ENCODE data around the gene TMEM72. TPM values are rescaled to one million over a fixed set of nuclear protein-coding genes. Genes with fewer than 3 reads are reported as not detected.
A peak's percentile ranks its signal among the peaks of the same experiment; 100 is the strongest.

Gene TMEM72
- total and polyA plus RNA-seq, 2 experiments from 2014 or later: not detected

- Histone ChIP-seq H3K27me3 (ENCODE audit: insufficient read depth) (peaks cover 9% of the 10 kb centered on the region), H2AFZ (no peak overlapping the region), H3K27ac (ENCODE audit: low read depth) (peak overlapping the region; percentile 92; the same call in 1 of the 2 replicates), H3K9me2 (ENCODE audit: insufficient read depth) (peaks cover 9% of the 10 kb centered on the region; the same call in 1 of the 2 replicates), H3K79me2 (replicated peaks; ENCODE audit: insufficient read depth) (no peaks in the 10 kb centered on the region; the same call in 1 of the 2 replicates), H3K4me2 (peak overlapping the region; percentile 71), H4K20me1 (replicated peaks; ENCODE audit: insufficient read depth) (no peaks in the 10 kb centered on the region), H3K4me1 (ENCODE audit: insufficient read depth) (peaks cover 63% of the 10 kb centered on the region), H3F3A (replicated peaks; ENCODE audit: low read depth) (peaks cover 6% of the 10 kb centered on the region; the same call in 1 of the 2 replicates), H3K36me3 (ENCODE audit: insufficient read depth) (no peaks in the 10 kb centered on the region), H3K4me3 (no peak overlapping the region)
- no peaks in the 10 kb centered on the region; the same call in 1 of the 3 replicates for H3K9me3 Mint-ChIP-seq
- no peak overlapping the region; the same call in 2 of the 3 replicates for H3K4me3 Mint-ChIP-seq
- peaks cover 82% of the 10 kb centered on the region for H3K4me1 Mint-ChIP-seq
- DNase-seq (ENCODE audit: low spot score) (peak; percentile 78), ATAC-seq (peak; percentile 24)
- peaks cover 4% of the 10 kb centered on the region; the same call in 1 of the 3 replicates for H3K36me3 Mint-ChIP-seq (ENCODE audit: low read depth)
- peaks cover 33% of the 10 kb centered on the region for H3K27me3 Mint-ChIP-seq (ENCODE audit: insufficient read depth, low read depth, poor library complexity)
- TF ChIP-seq NANOG (IDR thresholded peaks at IDR 0.05; ENCODE audit: borderline replicate concordance): no peak
- TF ChIP-seq EZH2 (IDR thresholded peaks at IDR 0.05; ENCODE audit: low read depth, unreplicated experiment): no peak
- TF ChIP-seq CTCF (conservative IDR thresholded peaks at IDR 0.05; ENCODE audit: low read depth in 2 of 2): peak; percentile 17 to 38; a peak in 3 of 4 replicates
- TF ChIP-seq POLR2AphosphoS5 (IDR thresholded peaks at IDR 0.05; ENCODE audit: low read depth): no peak
- no peak overlapping the region; the same call in 1 of the 2 replicates for H3K27ac Mint-ChIP-seq
Observed at GRCh38 chr10:44962870-44963738, 52.0 kb downstream of the TMEM72 start.

GRCh38 chr10:44963772-44964633 lies 52.9 kb downstream of the TMEM72 start:
- Histone ChIP-seq H3K4me1 (ENCODE audit: insufficient read depth) (peaks cover 54% of the 10 kb centered on the region), H3K4me3 (peak overlapping the region; percentile 32), H3K4me2 (peak overlapping the region; percentile 71), H3K9me2 (ENCODE audit: insufficient read depth) (peaks cover 9% of the 10 kb centered on the region; the same call in 1 of the 2 replicates), H3F3A (replicated peaks; ENCODE audit: low read depth) (peaks cover 6% of the 10 kb centered on the region; the same call in 1 of the 2 replicates), H4K20me1 (replicated peaks; ENCODE audit: insufficient read depth) (no peaks in the 10 kb centered on the region), H2AFZ (no peak overlapping the region), H3K79me2 (replicated peaks; ENCODE audit: insufficient read depth) (no peaks in the 10 kb centered on the region; the same call in 1 of the 2 replicates), H3K27ac (ENCODE audit: low read depth) (peak overlapping the region; percentile 92), H3K36me3 (ENCODE audit: insufficient read depth) (no peaks in the 10 kb centered on the region), H3K27me3 (ENCODE audit: insufficient read depth) (peaks cover 9% of the 10 kb centered on the region)
- peak; percentile 2; the same call in 1 of the 3 replicates for ATAC-seq
- Mint-ChIP-seq H3K4me3 (peak overlapping the region; percentile 41; the same call in 1 of the 3 replicates), H3K27ac (peak overlapping the region; percentile 70; the same call in 1 of the 2 replicates), H3K36me3 (ENCODE audit: low read depth) (peaks cover 4% of the 10 kb centered on the region; the same call in 1 of the 3 replicates), H3K4me1 (peaks cover 76% of the 10 kb centered on the region), H3K9me3 (no peaks in the 10 kb centered on the region; the same call in 1 of the 3 replicates), H3K27me3 (ENCODE audit: insufficient read depth, low read depth, poor library complexity) (peaks cover 35% of the 10 kb centered on the region)
- DNase-seq (ENCODE audit: low spot score): peak; percentile 57
- TF ChIP-seq STAT1 (IDR thresholded peaks at IDR 0.05; ENCODE audit: unreplicated experiment): no peak
- no peak for TF ChIP-seq JUNB (IDR thresholded peaks at IDR 0.05; ENCODE audit: unreplicated experiment)
- TF ChIP-seq ETS1 (IDR thresholded peaks at IDR 0.05): no peak
- no peak for TF ChIP-seq REST (IDR thresholded peaks at IDR 0.05; ENCODE audit: unreplicated experiment)
- no peak for TF ChIP-seq ZNF331 (CRISPR knock-in tag; IDR thresholded peaks at IDR 0.05; ENCODE audit: low read depth)
- no peak for TF ChIP-seq EZH2phosphoT487 (IDR thresholded peaks at IDR 0.05; ENCODE audit: unreplicated experiment)
- TF ChIP-seq NANOG (IDR thresholded peaks at IDR 0.05; ENCODE audit: borderline replicate concordance): no peak

Data from GM23338 (cell line).